GM23338 (cell line): ENCODE data around the gene ETV5.

Experiments used
- CREB1 ChIP-seq: fragments of 250-450 bp; sonication (Bioruptor Pico); IDR thresholded peaks from 2 replicates; pipeline ENCODE4 v1.5.0; 2020; ENCODE audit warnings: low read depth, mild to moderate bottlenecking, moderate library complexity
- CTCF ChIP-seq, 2 experiments: fragments of 200-600 bp in 1 of 2; sonication (generic) in 1 of 2; conservative IDR thresholded peaks; 2 replicates each; pipeline versions ENCODE4 v1.5.1 to v1.6.1; 2016 to 2017; ENCODE audit warnings: antibody characterized with exemption in 2 of 2, low read depth in 2 of 2, mild to moderate bottlenecking in 2 of 2, moderate library complexity in 1 of 2
- EZH2phosphoT487 ChIP-seq: fragments of 200-600 bp; sonication (generic); IDR thresholded peaks from one replicate; pipeline ENCODE4 v1.8.1; 2018; ENCODE audit warnings: antibody characterized with exemption; ENCODE audit not compliant: unreplicated experiment
- POLR2AphosphoS5 ChIP-seq: IDR thresholded peaks from 2 replicates; pipeline ENCODE4 v1.6.1; 2016; ENCODE audit warnings: antibody characterized with exemption, low read depth

DNA sequence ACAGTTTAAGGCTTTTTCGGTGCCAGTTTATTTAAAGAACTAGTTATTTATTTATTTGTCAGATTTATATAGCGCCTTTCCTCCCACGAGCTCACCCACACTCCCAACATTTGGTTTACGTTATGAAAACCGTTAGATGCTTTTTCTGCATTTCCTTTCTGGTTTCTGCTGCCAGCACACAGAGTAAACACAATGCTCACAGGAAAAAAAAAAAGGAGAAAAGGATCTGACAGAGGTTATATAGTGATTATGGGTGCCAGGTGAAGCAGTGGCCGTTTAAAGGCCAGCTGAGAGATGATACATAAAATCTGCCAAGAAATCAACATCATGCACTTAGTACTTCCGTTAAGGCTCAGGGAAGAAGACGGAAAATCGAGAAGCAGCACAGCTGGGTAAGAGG is 37.9 kb downstream of the ETV5 start:
- no peak for TF ChIP-seq CTCF (conservative IDR thresholded peaks at IDR 0.05; ENCODE audit: low read depth in 2 of 2)
- TF ChIP-seq EZH2phosphoT487: no peak
- TF ChIP-seq CREB1 (CRISPR knock-in tag): no peak
- no peak for TF ChIP-seq POLR2AphosphoS5
